Hepatocyte (in vitro differentiated cells): ENCODE data around the gene NLK.

Source experiments
- CTCF ChIP-seq: fragments of 200-600 bp; sonication (generic); IDR thresholded peaks from 2 replicates; pipeline ENCODE4 v1.5.1; 2016; ENCODE audit warnings: antibody characterized with exemption, mild to moderate bottlenecking; ENCODE audit not compliant: poor library complexity
- EZH2 ChIP-seq: fragments of 200-600 bp; sonication (generic); IDR thresholded peaks from 2 replicates; pipeline ENCODE4 v1.6.1; 2016; ENCODE audit warnings: antibody characterized with exemption, mild to moderate bottlenecking, borderline replicate concordance

- TF ChIP-seq EZH2 (no peak), CTCF (no peak)
Observed at GRCh38 chr17:28226563-28227315, 184.3 kb downstream of the NLK start.
